SK-N-MC (cell line): ENCODE data around the gene RHOJ.
"Not testable (repeated sequence)": the region's sequence is repeated elsewhere in the genome, so short reads cannot be mapped to it uniquely, and the experiment has no call there.

Experiments used
- DNase-seq: peaks from one replicate; pipeline ENCODE4 v3.0.0-alpha.2; 2011; ENCODE audit warnings: low read depth, low spot score
- H3K27ac ChIP-seq: fragments of 200-600 bp; sonication (generic); 2 replicates; pipeline ENCODE4 v1.5.1; 2016; ENCODE audit warnings: mixed run types
- H3K36me3 ChIP-seq: fragments of 200-600 bp; sonication (generic); 2 replicates; pipeline ENCODE4 v1.6.1; 2017; ENCODE audit warnings: antibody characterized with exemption, low read length, mixed read lengths; ENCODE audit not compliant: insufficient read depth
- H3K4me3 ChIP-seq: fragments of 200-600 bp; sonication (generic); 2 replicates; pipeline ENCODE4 v1.5.1; 2016
- H3K9ac ChIP-seq: fragments of 200-600 bp; sonication (generic); 2 replicates; pipeline ENCODE4 v1.8.0; 2017; ENCODE audit warnings: mixed run types, mixed read lengths; ENCODE audit not compliant: insufficient read length
- H3K9me3 ChIP-seq: fragments of 200-600 bp; sonication (generic); 2 replicates; pipeline ENCODE4 v1.6.1; 2017; ENCODE audit warnings: low read depth, mild to moderate bottlenecking, antibody characterized with exemption, low read length, moderate library complexity, mixed read lengths
- EZH2 ChIP-seq: fragments of 200-600 bp; sonication (generic); IDR thresholded peaks from one replicate; pipeline ENCODE4 v1.6.1; 2017; ENCODE audit warnings: antibody characterized with exemption
- FOXP2 ChIP-seq: optimal IDR thresholded peaks from 2 replicates; pipeline ENCODE3; 2011; ENCODE audit warnings: mild to moderate bottlenecking, moderate library complexity; ENCODE audit not compliant: insufficient read depth; ENCODE audit errors: extremely low read length, control extremely low read depth
- POLR2AphosphoS5 ChIP-seq: IDR thresholded peaks from 2 replicates; pipeline ENCODE4 v1.6.1; 2012; ENCODE audit warnings: mild to moderate bottlenecking, low read depth, low read length, borderline replicate concordance

Gene RHOJ

DNA sequence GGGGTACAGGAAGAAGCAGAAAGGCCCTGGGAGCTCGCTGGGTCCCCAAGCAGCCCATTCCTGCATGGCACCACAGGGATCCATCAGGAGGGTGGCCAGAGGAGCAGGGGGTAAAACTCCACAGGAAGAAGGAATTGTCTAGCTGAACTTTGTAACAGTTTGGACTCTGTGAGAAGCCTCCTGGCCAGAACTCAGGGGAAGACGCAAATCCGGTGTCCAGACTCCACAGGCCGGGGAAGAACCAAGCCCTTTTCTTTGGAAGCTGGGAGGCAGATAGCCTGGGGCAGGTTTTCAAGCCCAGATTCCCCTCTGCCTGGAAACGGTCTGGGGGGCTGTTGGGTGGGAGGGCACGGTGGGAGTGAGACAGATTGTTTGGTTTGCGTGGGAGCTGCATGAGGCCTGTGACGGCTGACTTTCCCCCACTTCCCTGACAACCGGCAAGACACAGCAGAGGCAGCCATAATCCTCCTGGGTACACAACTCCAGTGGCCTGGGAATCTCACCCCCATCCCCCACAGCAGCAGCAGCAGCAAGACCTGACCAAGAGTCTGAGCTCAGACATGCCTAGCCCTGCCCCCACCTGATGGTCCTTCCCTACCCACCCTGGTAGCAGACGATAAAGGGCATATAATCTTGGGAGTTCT, 97.8 kb downstream of the RHOJ start:
- H3K4me3 ChIP-seq, result no peak overlapping the region
- H3K9ac ChIP-seq, result no peak overlapping the region
- TF ChIP-seq POLR2AphosphoS5, result no peak
- TF ChIP-seq FOXP2, result no peak
- no peak for DNase-seq
- H3K36me3 ChIP-seq, result no peaks in the 10 kb centered on the region
- no peak overlapping the region for H3K27ac ChIP-seq
- no peaks in the 10 kb centered on the region for H3K9me3 ChIP-seq

GRCh38 chr14:63304429-63304828, 100.2 kb downstream of the RHOJ start:
- H3K9ac ChIP-seq, H3K4me3 ChIP-seq, H3K27ac ChIP-seq, DNase-seq, H3K9me3 ChIP-seq, H3K36me3 ChIP-seq: not testable (repeated sequence)

DNA sequence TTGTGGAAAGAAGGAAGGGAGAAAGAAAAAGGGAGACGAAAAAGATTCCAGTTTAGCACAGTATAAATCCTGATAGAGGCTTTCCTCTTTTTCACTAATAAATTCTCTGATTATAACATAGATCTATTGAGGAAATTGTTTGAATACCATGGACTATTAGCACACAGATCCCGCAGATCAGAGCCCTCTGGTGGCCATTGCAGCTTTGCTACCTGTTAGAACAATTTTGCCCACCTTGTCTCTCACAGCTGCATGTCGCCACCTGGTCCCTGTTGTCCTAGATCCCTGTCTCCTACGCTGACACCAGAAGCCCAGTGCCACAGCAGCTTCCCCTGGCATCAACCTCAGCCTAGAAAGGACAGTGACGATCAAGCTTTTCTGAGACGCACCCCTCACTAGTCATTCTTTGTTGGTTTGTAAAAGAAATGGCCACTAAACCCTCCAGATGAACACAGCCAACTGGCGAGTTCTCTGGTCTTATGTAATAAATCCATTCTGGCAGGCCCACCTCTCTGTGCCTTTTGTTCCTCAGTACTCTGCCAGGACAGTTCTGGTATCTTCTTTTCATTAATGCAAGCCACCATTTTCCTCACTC, 104.6 kb downstream of the RHOJ start:
- no peak for TF ChIP-seq POLR2AphosphoS5
- no peak for TF ChIP-seq EZH2
- TF ChIP-seq FOXP2, result no peak
- DNase-seq, result no peak
- H3K4me3 ChIP-seq, result no peak overlapping the region
- H3K27ac ChIP-seq, result no peak overlapping the region
- H3K9ac ChIP-seq, result no peak overlapping the region
- H3K9me3 ChIP-seq, result no peaks in the 10 kb centered on the region
- no peaks in the 10 kb centered on the region for H3K36me3 ChIP-seq

DNA sequence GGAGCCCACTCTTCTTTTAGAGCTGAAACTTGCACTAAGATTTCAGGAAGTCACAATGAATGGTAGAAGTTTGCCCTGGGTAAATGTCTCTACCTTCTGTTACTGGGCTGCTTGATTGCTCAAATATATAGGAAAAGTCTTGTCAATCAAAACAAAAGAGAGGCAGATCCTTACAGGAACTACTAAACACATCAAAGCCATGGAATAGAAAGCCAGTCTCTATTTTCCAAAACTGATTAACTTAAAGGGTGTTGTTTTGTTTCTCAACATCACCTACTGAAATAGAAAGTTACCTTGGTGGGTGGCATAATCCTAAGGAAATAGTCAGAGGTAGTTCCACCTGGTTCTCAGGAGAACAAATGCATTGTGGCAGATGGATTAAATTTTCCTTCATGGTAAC, 114.6 kb downstream of the RHOJ start, which contains the start of gene GPHB5:
TSS of gene GPHB5 (minus strand) at position 101 of the 400 bp plus-strand sequence. CDS start 1,086 bp downstream, outside the sequence.
- Histone ChIP-seq H3K9me3 (no peaks in the 10 kb centered on the region), H3K27ac (no peak within 1 kb of the TSS), H3K4me3 (no peak within 1 kb of the TSS), H3K9ac (no peak within 1 kb of the TSS), H3K36me3 (no peaks in the 10 kb centered on the region)
- DNase-seq, result no peak
- no peak for TF ChIP-seq POLR2AphosphoS5
- no peak for TF ChIP-seq FOXP2
- no peak for TF ChIP-seq EZH2

- Histone ChIP-seq H3K36me3 (no peaks in the 10 kb centered on the region), H3K4me3 (no peak overlapping the region), H3K9me3 (no peaks in the 10 kb centered on the region), H3K9ac (no peak overlapping the region), H3K27ac (no peak overlapping the region)
- no peak for DNase-seq
- no peak for TF ChIP-seq POLR2AphosphoS5
- no peak for TF ChIP-seq FOXP2
- TF ChIP-seq EZH2, result no peak
These were observed 118.2 kb downstream of the RHOJ start for GRCh38 chr14:63322472-63322871.

- no peaks in the 10 kb centered on the region for H3K36me3 ChIP-seq
- no peaks in the 10 kb centered on the region for H3K9me3 ChIP-seq
- H3K9ac ChIP-seq, result no peak overlapping the region
- DNase-seq, result no peak
- H3K4me3 ChIP-seq, result no peak overlapping the region
- no peak for TF ChIP-seq FOXP2
- TF ChIP-seq POLR2AphosphoS5, result no peak
- no peak for TF ChIP-seq EZH2
- H3K27ac ChIP-seq, result no peak overlapping the region
These were observed 118.8 kb downstream of the RHOJ start for GRCh38 chr14:63322897-63323573.

DNA sequence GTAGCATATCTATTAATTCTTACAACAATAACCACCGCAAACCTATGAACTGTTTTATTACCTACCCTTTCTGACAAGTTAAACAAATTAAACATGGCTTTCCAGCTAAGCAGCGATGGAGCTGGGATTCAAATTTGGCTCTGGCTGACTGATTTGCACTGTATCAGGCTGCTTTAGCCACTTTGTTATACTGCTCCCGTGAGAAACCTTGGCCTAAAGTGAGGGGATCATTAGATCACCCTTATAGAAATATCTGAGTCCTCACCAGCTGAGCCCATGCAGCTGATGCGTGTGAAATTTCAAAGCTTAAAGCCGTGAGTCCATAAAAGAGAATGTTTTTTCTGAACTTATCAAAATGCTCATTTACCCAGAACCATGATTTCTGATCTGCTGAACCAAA, 122.6 kb downstream of the RHOJ start:
- no peak for DNase-seq
- Histone ChIP-seq H3K27ac (no peak overlapping the region), H3K9ac (no peak overlapping the region), H3K36me3 (no peaks in the 10 kb centered on the region), H3K9me3 (no peaks in the 10 kb centered on the region), H3K4me3 (no peak overlapping the region)
- no peak for TF ChIP-seq POLR2AphosphoS5
- no peak for TF ChIP-seq FOXP2
- no peak for TF ChIP-seq EZH2

- no peaks in the 10 kb centered on the region for H3K9me3 ChIP-seq
- no peaks in the 10 kb centered on the region for H3K36me3 ChIP-seq
- no peak overlapping the region for H3K27ac ChIP-seq
- H3K9ac ChIP-seq, result no peak overlapping the region
- H3K4me3 ChIP-seq, result no peak overlapping the region
- TF ChIP-seq POLR2AphosphoS5 (no peak), FOXP2 (no peak), EZH2 (no peak)
- no peak for DNase-seq
These were observed 124.8 kb downstream of the RHOJ start for GRCh38 chr14:63328787-63329737.
